Hepatocyte (in vitro differentiated cells): Measurements from ENCODE around the gene STOM. TPM values are rescaled to one million over a fixed set of nuclear protein-coding genes. Genes with fewer than 3 reads are reported as not detected.
A peak's percentile ranks its signal among the peaks of the same experiment; 100 is the strongest.

ENCODE experiments used
- DNase-seq: peaks from one replicate; pipeline ENCODE4 v3.0.0-alpha.2; 2016; ENCODE audit warnings: low spot score
- H2AFZ ChIP-seq: fragments of 200-600 bp; sonication (generic); 2 replicates; pipeline ENCODE4 v1.6.0; 2016; ENCODE audit warnings: antibody characterized with exemption, mild to moderate bottlenecking
- H3K27ac ChIP-seq: fragments of 200-600 bp; sonication (generic); 2 replicates; pipeline ENCODE4 v1.5.1; 2016; ENCODE audit warnings: mild to moderate bottlenecking
- H3K27me3 ChIP-seq: fragments of 200-600 bp; sonication (generic); 2 replicates; pipeline ENCODE4 v1.6.1; 2016
- H3K36me3 ChIP-seq: fragments of 200-600 bp; sonication (generic); replicated peaks from 2 replicates; pipeline ENCODE4 v1.5.1; 2016; ENCODE audit warnings: low read depth; ENCODE audit not compliant: insufficient read depth
- H3K4me1 ChIP-seq: fragments of 200-600 bp; sonication (generic); 2 replicates; pipeline ENCODE4 v1.5.1; 2016; ENCODE audit warnings: mild to moderate bottlenecking, moderate library complexity; ENCODE audit not compliant: insufficient read depth
- H3K4me2 ChIP-seq: fragments of 200-600 bp; sonication (generic); 2 replicates; pipeline ENCODE4 v1.6.0; 2016
- H3K4me3 ChIP-seq: fragments of 200-600 bp; sonication (generic); 2 replicates; pipeline ENCODE4 v1.5.1; 2016; ENCODE audit warnings: mild to moderate bottlenecking
- H3K79me2 ChIP-seq: fragments of 200-600 bp; sonication (generic); 2 replicates; pipeline ENCODE4 v1.6.0; 2017; ENCODE audit warnings: mild to moderate bottlenecking
- H3K9me2 ChIP-seq: fragments of 200-600 bp; sonication (generic); replicated peaks from 2 replicates; pipeline ENCODE4 v1.6.0; 2017; ENCODE audit warnings: mild to moderate bottlenecking; ENCODE audit not compliant: insufficient read depth
- H3K9me3 ChIP-seq: fragments of 200-600 bp; sonication (generic); 2 replicates; pipeline ENCODE4 v1.5.1; 2016; ENCODE audit warnings: low read depth, mild to moderate bottlenecking
- H4K20me1 ChIP-seq: fragments of 200-600 bp; sonication (generic); 2 replicates; pipeline ENCODE4 v1.6.0; 2016; ENCODE audit warnings: mild to moderate bottlenecking; ENCODE audit not compliant: insufficient read depth, poor library complexity, severe bottlenecking
- CTCF ChIP-seq: fragments of 200-600 bp; sonication (generic); IDR thresholded peaks from 2 replicates; pipeline ENCODE4 v1.5.1; 2016; ENCODE audit warnings: antibody characterized with exemption, mild to moderate bottlenecking; ENCODE audit not compliant: poor library complexity
- EZH2 ChIP-seq: fragments of 200-600 bp; sonication (generic); IDR thresholded peaks from 2 replicates; pipeline ENCODE4 v1.6.1; 2016; ENCODE audit warnings: antibody characterized with exemption, mild to moderate bottlenecking, borderline replicate concordance
- EZH2phosphoT487 ChIP-seq: fragments of 200-600 bp; sonication (generic); IDR thresholded peaks from one replicate; pipeline ENCODE4 v1.6.1; 2018; ENCODE audit warnings: antibody characterized with exemption, mild to moderate bottlenecking, low read depth, moderate library complexity; ENCODE audit not compliant: unreplicated experiment, severe bottlenecking
- WGBS: methylation state at CpG from one replicate; pipeline ENCODE4 v1.1.6; 2016; ENCODE audit warnings: low lambda C conversion rate; ENCODE audit errors: missing lambda C conversion rate; 5-methylcytosine and 5-hydroxymethylcytosine counted together
- polyA plus RNA-seq: library from polyadenylated mRNA; unstranded; fragments of >200 nt; fragmentation: Nextera tagmentation; extraction: Ambion mirVana; gene quantifications from 2 replicates; pipeline ENCODE4 v1.2.1, GENCODE V29; 2016
- total RNA-seq: library from RNA; depleted of rRNA; stranded (reverse); fragments of >200 nt; gene quantifications from 2 replicates; pipeline ENCODE4 v1.2.3, GENCODE V29; 2014

The STOM gene
- total and polyA plus RNA-seq, 2 experiments from 2014 or later = 85.5 to 130 TPM

- H4K20me1 ChIP-seq = no peaks in the 10 kb centered on the region
- H3K9me3 ChIP-seq = no peaks in the 10 kb centered on the region
- no peak for DNase-seq
- H3K79me2 ChIP-seq = peaks cover 39% of the 10 kb centered on the region
- no peak overlapping the region for H3K27ac ChIP-seq
- H2AFZ ChIP-seq = no peak overlapping the region
- no peak overlapping the region for H3K4me2 ChIP-seq
- H3K9me2 ChIP-seq = no peaks in the 10 kb centered on the region
- no peaks in the 10 kb centered on the region for H3K36me3 ChIP-seq
- no peaks in the 10 kb centered on the region for H3K27me3 ChIP-seq
- peaks cover 32% of the 10 kb centered on the region for H3K4me1 ChIP-seq
- WGBS = 94% methylated on average over 3 of the region's 3 CpGs
- H3K4me3 ChIP-seq = no peak overlapping the region
- TF ChIP-seq CTCF (no peak), EZH2 (no peak), EZH2phosphoT487 (no peak)
These were observed 11.3 kb downstream of the STOM start for GRCh38 chr9:121358751-121359150.

GRCh38 chr9:121357011-121357410 lies 13.0 kb downstream of the STOM start:
- Histone ChIP-seq H2AFZ (no peak overlapping the region), H3K4me3 (no peak overlapping the region), H3K27ac (peak overlapping the region; percentile 39), H3K4me2 (no peak overlapping the region), H3K27me3 (no peaks in the 10 kb centered on the region), H3K9me2 (no peaks in the 10 kb centered on the region), H3K36me3 (no peaks in the 10 kb centered on the region), H4K20me1 (no peaks in the 10 kb centered on the region), H3K4me1 (peaks cover 17% of the 10 kb centered on the region), H3K9me3 (no peaks in the 10 kb centered on the region), H3K79me2 (peaks cover 31% of the 10 kb centered on the region)
- 64% methylated on average over 3 of the region's 3 CpGs for WGBS
- TF ChIP-seq CTCF = no peak
- no peak for TF ChIP-seq EZH2phosphoT487
- TF ChIP-seq EZH2 = no peak
- no peak for DNase-seq

- Histone ChIP-seq H3K79me2 (peaks cover 16% of the 10 kb centered on the region), H3K4me1 (peaks cover 15% of the 10 kb centered on the region)
- 86% methylated on average over 5 of the region's 5 CpGs for WGBS
These were observed 15.3 kb downstream of the STOM start for GRCh38 chr9:121354762-121355161.

More at GRCh38 chr9:121354762-121355161, 15.3 kb downstream of the STOM start:
- DNase-seq = no peak
- H3K4me2 ChIP-seq = no peak overlapping the region
- peak overlapping the region; percentile 35 for H3K27ac ChIP-seq
- no peak for TF ChIP-seq CTCF
- no peak for TF ChIP-seq EZH2
- TF ChIP-seq EZH2phosphoT487 = no peak
- H3K27me3 ChIP-seq = no peaks in the 10 kb centered on the region
- H4K20me1 ChIP-seq = no peaks in the 10 kb centered on the region
- no peak overlapping the region for H3K4me3 ChIP-seq
- no peak overlapping the region for H2AFZ ChIP-seq
- no peaks in the 10 kb centered on the region for H3K9me3 ChIP-seq
- no peaks in the 10 kb centered on the region for H3K9me2 ChIP-seq
- no peaks in the 10 kb centered on the region for H3K36me3 ChIP-seq
